Activated CD4-positive, alpha-beta T cell treated with anti-CD3 and anti-CD28 coated beads, Interleukin-2, Interleukin-4, amounts not matched to agents 100 ng/mL and 50 ng/mL, durations not matched to agents 16 hours and 8 hours (primary cell): ENCODE measurements around the gene SFXN2.
"Not testable (repeated sequence)": the region's sequence is repeated elsewhere in the genome, so short reads cannot be mapped to it uniquely, and the experiment has no call there.

Source experiments
- DNase-seq: peaks from one replicate; pipeline ENCODE4 v3.0.0-alpha.2; 2020; ENCODE audit warnings: low spot score

SFXN2 gene

GRCh38 chr10:102720775-102721301, 6.4 kb downstream of the SFXN2 start:
- no peak for DNase-seq

GRCh38 chr10:102721954-102722353, 7.5 kb downstream of the SFXN2 start:
- peak; percentile 23 for DNase-seq

GRCh38 chr10:102723989-102724388, 9.6 kb downstream of the SFXN2 start:
- DNase-seq: no peak

GRCh38 chr10:102726274-102726673, 11.8 kb downstream of the SFXN2 start:
- no peak for DNase-seq

GRCh38 chr10:102727037-102727818, 12.8 kb downstream of the SFXN2 start:
- DNase-seq: no peak

- peak; percentile 42 for DNase-seq
Measured at GRCh38 chr10:102729029-102730026, 14.9 kb downstream of the SFXN2 start.

- DNase-seq: no peak
Measured at GRCh38 chr10:102731222-102731800, 16.9 kb downstream of the SFXN2 start.

- no peak for DNase-seq
Measured at GRCh38 chr10:102732661-102733060, 18.2 kb downstream of the SFXN2 start.

GRCh38 chr10:102735065-102735562, 20.7 kb downstream of the SFXN2 start:
- DNase-seq: no peak

GRCh38 chr10:102738692-102739121, 24.3 kb downstream of the SFXN2 start:
- DNase-seq: no peak

GRCh38 chr10:102740229-102740628, 25.8 kb downstream of the SFXN2 start:
- no peak for DNase-seq

GRCh38 chr10:102741726-102742237, 27.3 kb downstream of the SFXN2 start:
- DNase-seq: no peak

GRCh38 chr10:102742313-102742712, 27.9 kb downstream of the SFXN2 start:
- DNase-seq: not testable (repeated sequence)

GRCh38 chr10:102743078-102743587, 28.7 kb downstream of the SFXN2 start:
- no peak for DNase-seq

GRCh38 chr10:102743588-102744373, 29.3 kb downstream of the SFXN2 start, which contains the start of gene WBP1L:
Gene WBP1L, plus strand, starts transcription at chr10:102743948. Its CDS starts 106 bp downstream, at chr10:102744054.
- peak; percentile 99 for DNase-seq

- DNase-seq: no peak
Measured at GRCh38 chr10:102744374-102745051, 30.1 kb downstream of the SFXN2 start.

- no peak for DNase-seq
Measured at GRCh38 chr10:102745157-102745556, 30.7 kb downstream of the SFXN2 start.

GRCh38 chr10:102752266-102752930, 38.0 kb downstream of the SFXN2 start:
- DNase-seq: no peak

GRCh38 chr10:102752934-102753664, 38.7 kb downstream of the SFXN2 start:
- peak; percentile 17 for DNase-seq
